SK-N-SH (cell line): ENCODE data around the gene TNFAIP3. TPM values are rescaled to one million over a fixed set of nuclear protein-coding genes. Genes with fewer than 3 reads are reported as not detected.

Source experiments
- CTCF ChIA-PET: fragments of 300-600, 350-600 bp; formaldehyde crosslinking; extraction: SDS; loops from one replicate; lab custom pipeline; 2021; lab: Yijun Ruan, JAX
- POLR2A ChIA-PET: fragments of 350-600 bp; sonication (Branson Sonifier 250); formaldehyde crosslinking; extraction: SDS; loops from one replicate; lab custom pipeline; 2020; ENCODE audit warnings: antibody characterized with exemption, inconsistent platforms; lab: Yijun Ruan, JAX
- DNase-seq: peaks from one replicate; pipeline ENCODE4 v3.0.0; 2012
- H2AFZ ChIP-seq: fragments of 200-600 bp; sonication (generic); 2 replicates; pipeline ENCODE4 v1.8.1; 2016; ENCODE audit warnings: antibody characterized with exemption, mild to moderate bottlenecking, low read depth
- H3F3A ChIP-seq: fragments of 200-600 bp; sonication (generic); replicated peaks from 2 replicates; pipeline ENCODE3; 2016; ENCODE audit warnings: antibody characterized with exemption, mild to moderate bottlenecking; ENCODE audit not compliant: insufficient read depth
- H3K27ac ChIP-seq, 2 experiments: fragments of 200-500 bp in 1 of 2; fragments of 200-600 bp in 1 of 2; sonication (Bioruptor generic) in 1 of 2; sonication (generic), shearing (Covaris generic) in 1 of 2; 2 replicates each; pipeline versions ENCODE4 v1.5.1 to v1.6.1; 2014 to 2016; ENCODE audit warnings: low read depth in 2 of 2, inconsistent platforms in 1 of 2, low read length in 1 of 2, mild to moderate bottlenecking in 1 of 2, mixed read lengths in 1 of 2
- H3K27me3 ChIP-seq: fragments of 200-600 bp; sonication (generic), shearing (Covaris generic); 2 replicates; pipeline ENCODE4 v1.6.1; 2016; ENCODE audit warnings: mixed run types; ENCODE audit not compliant: insufficient read depth
- H3K36me3 ChIP-seq, 2 experiments: fragments of 200-500 bp in 1 of 2; fragments of 200-600 bp in 1 of 2; sonication (Bioruptor generic) in 1 of 2; sonication (generic) in 1 of 2; replicated peaks in 1 of 2; 2 replicates each; pipeline versions ENCODE3 to v1.5.1; 2014 to 2016; ENCODE audit warnings: low read length in 1 of 2, mild to moderate bottlenecking in 1 of 2; ENCODE audit not compliant: insufficient read depth in 2 of 2, control insufficient read depth in 1 of 2
- H3K4me1 ChIP-seq, 2 experiments: fragments of 200-500 bp in 1 of 2; fragments of 200-600 bp in 1 of 2; sonication (Bioruptor generic) in 1 of 2; sonication (generic), shearing (Covaris generic) in 1 of 2; 2 replicates each; pipeline versions ENCODE4 v1.5.1 to v1.6.1; 2014 to 2016; ENCODE audit warnings: low read depth in 1 of 2, low read length in 1 of 2, mixed run types in 1 of 2; ENCODE audit not compliant: insufficient read depth in 2 of 2, control insufficient read depth in 1 of 2
- H3K4me2 ChIP-seq: fragments of 200-600 bp; sonication (generic), shearing (Covaris generic); 2 replicates; pipeline ENCODE4 v1.6.1; 2017; ENCODE audit warnings: mixed run types
- H3K4me3 ChIP-seq, 2 experiments: fragments of 200-500 bp in 1 of 2; fragments of 200-600 bp in 1 of 2; sonication (Bioruptor generic) in 1 of 2; sonication (generic), shearing (Covaris generic) in 1 of 2; 2 replicates each; pipeline versions ENCODE4 v1.5.1 to v1.8.1; 2014 to 2016; ENCODE audit warnings: low read depth in 2 of 2, inconsistent platforms in 1 of 2, low read length in 1 of 2, mild to moderate bottlenecking in 1 of 2, mixed read lengths in 1 of 2, moderate library complexity in 1 of 2
- H3K79me2 ChIP-seq: fragments of 200-600 bp; sonication (generic); 2 replicates; pipeline ENCODE4 v1.8.1; 2017; ENCODE audit warnings: mild to moderate bottlenecking; ENCODE audit not compliant: insufficient read depth
- H3K9ac ChIP-seq: fragments of 200-600 bp; sonication (generic); 2 replicates; pipeline ENCODE4 v1.6.1; 2017; ENCODE audit warnings: mixed run types
- H3K9me2 ChIP-seq: fragments of 200-600 bp; sonication (generic); 2 replicates; pipeline ENCODE4 v1.6.1; 2017; ENCODE audit warnings: mixed run types
- H3K9me3 ChIP-seq: fragments of 200-600 bp; sonication (generic); 2 replicates; pipeline ENCODE4 v1.6.1; 2017; ENCODE audit warnings: mixed run types, mild to moderate bottlenecking, moderate library complexity
- H4K20me1 ChIP-seq: fragments of 200-600 bp; sonication (generic); 2 replicates; pipeline ENCODE4 v1.6.1; 2017; ENCODE audit warnings: mild to moderate bottlenecking, mixed run types; ENCODE audit not compliant: insufficient read depth
- ELF1 ChIP-seq: IDR thresholded peaks from 2 replicates; pipeline ENCODE4 v1.4.0; 2012
- FOSL2 ChIP-seq: IDR thresholded peaks from 2 replicates; pipeline ENCODE4 v1.4.0; 2012; ENCODE audit warnings: low read depth, mild to moderate bottlenecking, moderate library complexity, borderline replicate concordance
- IRF3 ChIP-seq: fragments of 150-350 bp; IDR thresholded peaks from 2 replicates; pipeline ENCODE4 v1.6.1; 2016; ENCODE audit warnings: mild to moderate bottlenecking, low read depth, low read length
- JUND ChIP-seq: IDR thresholded peaks from 2 replicates; pipeline ENCODE4 v1.4.0; 2012
- MAX ChIP-seq: IDR thresholded peaks from 2 replicates; pipeline ENCODE4 v1.4.0; 2012; ENCODE audit warnings: low read depth
- MEF2A ChIP-seq: IDR thresholded peaks from 2 replicates; pipeline ENCODE4 v1.4.0; 2012; ENCODE audit warnings: low read depth, borderline replicate concordance
- NRF1 ChIP-seq: IDR thresholded peaks from 2 replicates; pipeline ENCODE4 v1.6.1; 2012; ENCODE audit warnings: low read depth, mild to moderate bottlenecking, low read length
- PBX3 ChIP-seq: IDR thresholded peaks from 2 replicates; pipeline ENCODE4; 2012
- REST ChIP-seq: IDR thresholded peaks from 2 replicates; pipeline ENCODE4 v1.6.1; 2012; ENCODE audit warnings: mild to moderate bottlenecking, low read depth, low read length, moderate library complexity
- RFX5 ChIP-seq: IDR thresholded peaks from 2 replicates; pipeline ENCODE4 v1.6.1; 2012; ENCODE audit warnings: mild to moderate bottlenecking, improper control_type of control experiment, low read length
- RXRA ChIP-seq: IDR thresholded peaks from 2 replicates; pipeline ENCODE4 v1.4.0; 2012; ENCODE audit warnings: low read depth, mild to moderate bottlenecking, borderline replicate concordance
- SIN3A ChIP-seq: IDR thresholded peaks from 2 replicates; pipeline ENCODE4 v1.6.1; 2012; ENCODE audit warnings: low read depth, mild to moderate bottlenecking, low read length, moderate library complexity, borderline replicate concordance
- SMC3 ChIP-seq: IDR thresholded peaks from 2 replicates; pipeline ENCODE4 v1.6.1; 2012; ENCODE audit warnings: low read depth, low read length, improper control_type of control experiment
- TEAD4 ChIP-seq: IDR thresholded peaks from 2 replicates; pipeline ENCODE4 v1.4.0; 2012; ENCODE audit warnings: mild to moderate bottlenecking, borderline replicate concordance; ENCODE audit not compliant: insufficient read depth
- USF1 ChIP-seq: IDR thresholded peaks from 2 replicates; pipeline ENCODE4 v1.4.0; 2012; ENCODE audit warnings: low read depth, borderline replicate concordance
- USF2 ChIP-seq: fragments of 150-350 bp; IDR thresholded peaks from 2 replicates; pipeline ENCODE4 v1.6.1; 2017; ENCODE audit warnings: antibody characterized with exemption, low read length, low read depth, borderline replicate concordance
- YY1 ChIP-seq: IDR thresholded peaks from 2 replicates; pipeline ENCODE4 v1.4.0; 2012; ENCODE audit warnings: low read depth, mild to moderate bottlenecking
- ZBTB33 ChIP-seq: IDR thresholded peaks from 2 replicates; pipeline ENCODE4 v1.4.0; 2012; ENCODE audit warnings: low read depth, borderline replicate concordance
- WGBS: methylation state at CpG from one replicate; pipeline ENCODE4 v1.1.6; 2017; ENCODE audit warnings: low lambda C conversion rate; 5-methylcytosine and 5-hydroxymethylcytosine counted together
- polyA plus RNA-seq, 3 experiments: library from polyadenylated mRNA; depleted of rRNA; stranded (reverse); fragments of >200 nt; gene quantifications; 2 replicates each; pipeline ENCODE4 v1.2.3, GENCODE V29; 2012

TNFAIP3 gene
- polyA plus RNA-seq, 1 of the 3 experiments (the other 2 are of a cell fraction): 1.0 TPM

GRCh38 chr6:137820952-137821351 lies 46.1 kb upstream of the TNFAIP3 start:
- Histone ChIP-seq H3K9ac (no peak overlapping the region), H3K27ac (no peak overlapping the region), H3K9me3 (no peaks in the 10 kb centered on the region), H3K4me1 (no peaks in the 10 kb centered on the region; a peak in 1 of 4 replicates), H3K9me2 (no peaks in the 10 kb centered on the region), H3K36me3 (no peaks in the 10 kb centered on the region), H3K79me2 (no peaks in the 10 kb centered on the region), H3F3A (no peaks in the 10 kb centered on the region), H3K4me3 (no peak overlapping the region), H3K27me3 (no peaks in the 10 kb centered on the region), H2AFZ (no peak overlapping the region), H4K20me1 (no peaks in the 10 kb centered on the region), H3K4me2 (no peak overlapping the region)
- WGBS: 7% methylated on average over 1 of the region's 1 CpG
- no peak for DNase-seq
- POLR2A ChIA-PET: no interaction called here
- CTCF ChIA-PET: no interaction called here
- TF ChIP-seq ELF1 (no peak), PBX3 (no peak), RXRA (no peak), FOSL2 (no peak), MEF2A (no peak), SMC3 (no peak), TEAD4 (no peak), NRF1 (no peak), RFX5 (no peak), IRF3 (no peak), USF1 (no peak), YY1 (no peak), MAX (no peak)

- no peaks in the 10 kb centered on the region for H3K36me3 ChIP-seq
- 20% methylated on average over 3 of the region's 3 CpGs for WGBS
- no peak overlapping the region for H3K4me2 ChIP-seq
- DNase-seq: no peak
- H4K20me1 ChIP-seq: no peaks in the 10 kb centered on the region
- H3K27me3 ChIP-seq: no peaks in the 10 kb centered on the region
- no peaks in the 10 kb centered on the region for H3F3A ChIP-seq
- H3K79me2 ChIP-seq: no peaks in the 10 kb centered on the region
- H3K9me2 ChIP-seq: no peaks in the 10 kb centered on the region
- CTCF ChIA-PET: no interaction called here
- no peak overlapping the region for H3K4me3 ChIP-seq
- H3K9me3 ChIP-seq: no peaks in the 10 kb centered on the region
- no peak overlapping the region for H2AFZ ChIP-seq
- no peak overlapping the region for H3K9ac ChIP-seq
- POLR2A ChIA-PET: no interaction called here
- H3K4me1 ChIP-seq: no peaks in the 10 kb centered on the region; a peak in 1 of 4 replicates
- H3K27ac ChIP-seq: no peak overlapping the region
- TF ChIP-seq SIN3A: no peak
- no peak for TF ChIP-seq NRF1
- TF ChIP-seq JUND: no peak
- TF ChIP-seq REST: no peak
- no peak for TF ChIP-seq ZBTB33
- TF ChIP-seq USF2: no peak
- TF ChIP-seq MAX: no peak
These were observed 45.6 kb upstream of the TNFAIP3 start for GRCh38 chr6:137821491-137821890.
